HG03280 (cell line): ENCODE data around the gene RASD2.

Experiments used
- ATAC-seq: cut with Tn5 transposase; IDR thresholded peaks from one replicate; pipeline ENCODE4 v1.9.1; 2021; ENCODE audit warnings: mild to moderate bottlenecking, moderate library complexity; ENCODE audit not compliant: unreplicated experiment

RASD2 gene

GRCh38 chr22:35539487-35539886, 1.1 kb upstream of the RASD2 start:
- no peak for ATAC-seq

- peak; percentile 47 for ATAC-seq
Observed at GRCh38 chr22:35539910-35540594, 579 bp upstream of the RASD2 start.

GRCh38 chr22:35541254-35541748, 670 bp downstream of the RASD2 start:
- no peak for ATAC-seq

- no peak for ATAC-seq
Observed at GRCh38 chr22:35542157-35542938, 1.7 kb downstream of the RASD2 start.

GRCh38 chr22:35542939-35543516, 2.4 kb downstream of the RASD2 start:
- ATAC-seq = no peak

- ATAC-seq = no peak
Observed at GRCh38 chr22:35543702-35544101, 3.1 kb downstream of the RASD2 start.

GRCh38 chr22:35544189-35544588, 3.6 kb downstream of the RASD2 start:
- no peak for ATAC-seq

- ATAC-seq = no peak
Observed at GRCh38 chr22:35544827-35545226, 4.2 kb downstream of the RASD2 start.

- ATAC-seq = no peak
Observed at GRCh38 chr22:35546886-35547285, 6.3 kb downstream of the RASD2 start.

GRCh38 chr22:35547987-35548721, 7.5 kb downstream of the RASD2 start:
- ATAC-seq = no peak

GRCh38 chr22:35548722-35549112, 8.1 kb downstream of the RASD2 start:
- no peak for ATAC-seq

- ATAC-seq = no peak
Observed at GRCh38 chr22:35549328-35549727, 8.7 kb downstream of the RASD2 start.

- ATAC-seq = no peak
Observed at GRCh38 chr22:35551549-35552177, 11.0 kb downstream of the RASD2 start.

GRCh38 chr22:35552196-35552842, 11.7 kb downstream of the RASD2 start:
- ATAC-seq = no peak

- ATAC-seq = no peak
Observed at GRCh38 chr22:35552846-35553245, 12.2 kb downstream of the RASD2 start.

GRCh38 chr22:35553341-35553740, 12.7 kb downstream of the RASD2 start:
- no peak for ATAC-seq

- no peak for ATAC-seq
Observed at GRCh38 chr22:35554297-35554845, 13.7 kb downstream of the RASD2 start.

GRCh38 chr22:35555483-35555890, 14.9 kb downstream of the RASD2 start:
- ATAC-seq = no peak

GRCh38 chr22:35555946-35556547, 15.4 kb downstream of the RASD2 start:
- ATAC-seq = no peak

GRCh38 chr22:35556666-35557065, 16.0 kb downstream of the RASD2 start:
- ATAC-seq = no peak
